Measurements from ENCODE around the gene RTP2.

The RTP2 gene

GRCh38 chr3:187719628-187720336, 17.4 kb upstream of the RTP2 start:
- DNase-seq: no peak
- no peaks in the 10 kb centered on the region for H4K20me1 ChIP-seq (ENCODE audit: insufficient read depth, low read length)
- TF ChIP-seq EZH2 (optimal IDR thresholded peaks at IDR 0.05; ENCODE audit: low read depth, low read length): no peak
- no peak for TF ChIP-seq EZH2phosphoT487 (IDR thresholded peaks at IDR 0.05; ENCODE audit: low read length)
- no peak for TF ChIP-seq CTCF (IDR thresholded peaks at IDR 0.05; ENCODE audit: low read length)
- no peaks in the 10 kb centered on the region for H3K9me2 ChIP-seq (replicated peaks; ENCODE audit: insufficient read depth, low read length)
- H3K4me2 ChIP-seq (ENCODE audit: low read depth, low read length): no peak overlapping the region
- H3F3A ChIP-seq (ENCODE audit: insufficient read depth, low read length): no peaks in the 10 kb centered on the region
- H3K9me3 ChIP-seq (replicated peaks; ENCODE audit: insufficient read depth, low read length): no peaks in the 10 kb centered on the region
- H3K36me3 ChIP-seq (replicated peaks; ENCODE audit: insufficient read depth, low read length): no peaks in the 10 kb centered on the region
- H3K27me3 ChIP-seq (replicated peaks; ENCODE audit: insufficient read depth, low read length): no peaks in the 10 kb centered on the region
- no peak overlapping the region for H3K4me3 ChIP-seq (ENCODE audit: low read length)
- H3K9ac ChIP-seq (ENCODE audit: low read length): no peak overlapping the region
- no peaks in the 10 kb centered on the region for H3K4me1 ChIP-seq (ENCODE audit: low read length)
- H3K27ac ChIP-seq (ENCODE audit: low read length): no peak overlapping the region
- no peaks in the 10 kb centered on the region for H3K79me2 ChIP-seq (ENCODE audit: low read length)
- H2AFZ ChIP-seq (ENCODE audit: low read length): no peak overlapping the region

- Histone ChIP-seq H3K79me2 (ENCODE audit: low read length) (no peaks in the 10 kb centered on the region), H3K9me3 (replicated peaks; ENCODE audit: insufficient read depth, low read length) (no peaks in the 10 kb centered on the region), H3K27ac (ENCODE audit: low read length) (no peak overlapping the region), H3K4me1 (ENCODE audit: low read length) (peaks cover 5% of the 10 kb centered on the region), H3K4me2 (ENCODE audit: low read depth, low read length) (no peak overlapping the region), H3K4me3 (ENCODE audit: low read length) (no peak overlapping the region), H4K20me1 (ENCODE audit: insufficient read depth, low read length) (no peaks in the 10 kb centered on the region), H3K9ac (ENCODE audit: low read length) (no peak overlapping the region), H3K9me2 (replicated peaks; ENCODE audit: insufficient read depth, low read length) (no peaks in the 10 kb centered on the region), H3K36me3 (replicated peaks; ENCODE audit: insufficient read depth, low read length) (no peaks in the 10 kb centered on the region), H3F3A (ENCODE audit: insufficient read depth, low read length) (peaks cover 4% of the 10 kb centered on the region; the same call in 1 of the 2 replicates), H2AFZ (ENCODE audit: low read length) (no peak overlapping the region), H3K27me3 (replicated peaks; ENCODE audit: insufficient read depth, low read length) (no peaks in the 10 kb centered on the region)
- DNase-seq: no peak
- no peak for TF ChIP-seq EZH2 (optimal IDR thresholded peaks at IDR 0.05; ENCODE audit: low read depth, low read length)
- no peak for TF ChIP-seq CTCF (IDR thresholded peaks at IDR 0.05; ENCODE audit: low read length)
- no peak for TF ChIP-seq EZH2phosphoT487 (IDR thresholded peaks at IDR 0.05; ENCODE audit: low read length)
Observed at GRCh38 chr3:187718802-187719201, 16.4 kb upstream of the RTP2 start.

GRCh38 chr3:187717572-187717971, 15.2 kb upstream of the RTP2 start:
- no peak overlapping the region for H3K4me3 ChIP-seq (ENCODE audit: low read length)
- no peaks in the 10 kb centered on the region for H3K9me3 ChIP-seq (replicated peaks; ENCODE audit: insufficient read depth, low read length)
- H3K79me2 ChIP-seq (ENCODE audit: low read length): no peaks in the 10 kb centered on the region
- DNase-seq: no peak
- no peak overlapping the region for H3K27ac ChIP-seq (ENCODE audit: low read length)
- H3K4me2 ChIP-seq (ENCODE audit: low read depth, low read length): no peak overlapping the region
- H2AFZ ChIP-seq (ENCODE audit: low read length): no peak overlapping the region
- no peaks in the 10 kb centered on the region for H3K9me2 ChIP-seq (replicated peaks; ENCODE audit: insufficient read depth, low read length)
- peaks cover 4% of the 10 kb centered on the region; the same call in 1 of the 2 replicates for H3F3A ChIP-seq (ENCODE audit: insufficient read depth, low read length)
- H3K27me3 ChIP-seq (replicated peaks; ENCODE audit: insufficient read depth, low read length): no peaks in the 10 kb centered on the region
- H4K20me1 ChIP-seq (ENCODE audit: insufficient read depth, low read length): no peaks in the 10 kb centered on the region
- H3K36me3 ChIP-seq (replicated peaks; ENCODE audit: insufficient read depth, low read length): no peaks in the 10 kb centered on the region
- peaks cover 6% of the 10 kb centered on the region for H3K4me1 ChIP-seq (ENCODE audit: low read length)
- TF ChIP-seq EZH2 (optimal IDR thresholded peaks at IDR 0.05; ENCODE audit: low read depth, low read length) (no peak), CTCF (IDR thresholded peaks at IDR 0.05; ENCODE audit: low read length) (no peak), EZH2phosphoT487 (IDR thresholded peaks at IDR 0.05; ENCODE audit: low read length) (no peak)
- no peak overlapping the region for H3K9ac ChIP-seq (ENCODE audit: low read length)

All from MM.1S (cell line).